ENCODE measurements around the gene KRTAP5-7. TPM values are rescaled to one million over a fixed set of nuclear protein-coding genes. Genes with fewer than 3 reads are reported as not detected.

The KRTAP5-7 gene
- total and polyA plus RNA-seq, 2 experiments from 2014 or later = not detected

- H3K36me3 Mint-ChIP-seq (ENCODE audit: low read depth) = no peaks in the 10 kb centered on the region
- no peaks in the 10 kb centered on the region for H3K4me1 ChIP-seq (ENCODE audit: insufficient read depth)
- no peaks in the 10 kb centered on the region for H3F3A ChIP-seq (replicated peaks; ENCODE audit: low read depth)
- TF ChIP-seq CREB1 (CRISPR knock-in tag; IDR thresholded peaks at IDR 0.05; ENCODE audit: low read depth) (no peak), STAT1 (IDR thresholded peaks at IDR 0.05; ENCODE audit: unreplicated experiment) (no peak), CTCF (conservative IDR thresholded peaks at IDR 0.05; ENCODE audit: low read depth in 2 of 2) (no peak), POLR2AphosphoS5 (IDR thresholded peaks at IDR 0.05; ENCODE audit: low read depth) (no peak), EZH2phosphoT487 (IDR thresholded peaks at IDR 0.05; ENCODE audit: unreplicated experiment) (no peak), ZNF331 (CRISPR knock-in tag; IDR thresholded peaks at IDR 0.05; ENCODE audit: low read depth) (no peak), ZNF114 (CRISPR knock-in tag; IDR thresholded peaks at IDR 0.05) (no peak), JUNB (IDR thresholded peaks at IDR 0.05; ENCODE audit: unreplicated experiment) (no peak), NANOG (IDR thresholded peaks at IDR 0.05; ENCODE audit: borderline replicate concordance) (no peak), EZH2 (IDR thresholded peaks at IDR 0.05; ENCODE audit: low read depth, unreplicated experiment) (no peak), ZNF462 (CRISPR knock-in tag; IDR thresholded peaks at IDR 0.05) (no peak)
- TF ChIP-seq, protein P1, sequence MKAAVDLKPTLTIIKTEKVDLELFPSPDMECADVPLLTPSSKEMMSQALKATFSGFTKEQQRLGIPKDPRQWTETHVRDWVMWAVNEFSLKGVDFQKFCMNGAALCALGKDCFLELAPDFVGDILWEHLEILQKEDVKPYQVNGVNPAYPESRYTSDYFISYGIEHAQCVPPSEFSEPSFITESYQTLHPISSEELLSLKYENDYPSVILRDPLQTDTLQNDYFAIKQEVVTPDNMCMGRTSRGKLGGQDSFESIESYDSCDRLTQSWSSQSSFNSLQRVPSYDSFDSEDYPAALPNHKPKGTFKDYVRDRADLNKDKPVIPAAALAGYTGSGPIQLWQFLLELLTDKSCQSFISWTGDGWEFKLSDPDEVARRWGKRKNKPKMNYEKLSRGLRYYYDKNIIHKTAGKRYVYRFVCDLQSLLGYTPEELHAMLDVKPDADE (IDR thresholded peaks at IDR 0.05) = no peak
- TF ChIP-seq, protein P2, sequence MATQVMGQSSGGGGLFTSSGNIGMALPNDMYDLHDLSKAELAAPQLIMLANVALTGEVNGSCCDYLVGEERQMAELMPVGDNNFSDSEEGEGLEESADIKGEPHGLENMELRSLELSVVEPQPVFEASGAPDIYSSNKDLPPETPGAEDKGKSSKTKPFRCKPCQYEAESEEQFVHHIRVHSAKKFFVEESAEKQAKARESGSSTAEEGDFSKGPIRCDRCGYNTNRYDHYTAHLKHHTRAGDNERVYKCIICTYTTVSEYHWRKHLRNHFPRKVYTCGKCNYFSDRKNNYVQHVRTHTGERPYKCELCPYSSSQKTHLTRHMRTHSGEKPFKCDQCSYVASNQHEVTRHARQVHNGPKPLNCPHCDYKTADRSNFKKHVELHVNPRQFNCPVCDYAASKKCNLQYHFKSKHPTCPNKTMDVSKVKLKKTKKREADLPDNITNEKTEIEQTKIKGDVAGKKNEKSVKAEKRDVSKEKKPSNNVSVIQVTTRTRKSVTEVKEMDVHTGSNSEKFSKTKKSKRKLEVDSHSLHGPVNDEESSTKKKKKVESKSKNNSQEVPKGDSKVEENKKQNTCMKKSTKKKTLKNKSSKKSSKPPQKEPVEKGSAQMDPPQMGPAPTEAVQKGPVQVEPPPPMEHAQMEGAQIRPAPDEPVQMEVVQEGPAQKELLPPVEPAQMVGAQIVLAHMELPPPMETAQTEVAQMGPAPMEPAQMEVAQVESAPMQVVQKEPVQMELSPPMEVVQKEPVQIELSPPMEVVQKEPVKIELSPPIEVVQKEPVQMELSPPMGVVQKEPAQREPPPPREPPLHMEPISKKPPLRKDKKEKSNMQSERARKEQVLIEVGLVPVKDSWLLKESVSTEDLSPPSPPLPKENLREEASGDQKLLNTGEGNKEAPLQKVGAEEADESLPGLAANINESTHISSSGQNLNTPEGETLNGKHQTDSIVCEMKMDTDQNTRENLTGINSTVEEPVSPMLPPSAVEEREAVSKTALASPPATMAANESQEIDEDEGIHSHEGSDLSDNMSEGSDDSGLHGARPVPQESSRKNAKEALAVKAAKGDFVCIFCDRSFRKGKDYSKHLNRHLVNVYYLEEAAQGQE (IDR thresholded peaks at IDR 0.05; ENCODE audit: unreplicated experiment) = no peak
- H3K9me2 ChIP-seq (ENCODE audit: insufficient read depth) = no peaks in the 10 kb centered on the region
- H3K4me2 ChIP-seq = no peak overlapping the region
- H3K27ac Mint-ChIP-seq = no peak overlapping the region
- DNase-seq (ENCODE audit: low spot score) (no peak), ATAC-seq (no peak)
- H3K4me3 ChIP-seq = no peak overlapping the region
- H3K27ac ChIP-seq (ENCODE audit: low read depth) = no peak overlapping the region
- no peaks in the 10 kb centered on the region for H3K27me3 ChIP-seq (ENCODE audit: insufficient read depth)
- H3K36me3 ChIP-seq (ENCODE audit: insufficient read depth) = no peaks in the 10 kb centered on the region
- no peaks in the 10 kb centered on the region for H3K79me2 ChIP-seq (replicated peaks; ENCODE audit: insufficient read depth)
- H3K4me3 Mint-ChIP-seq = no peak overlapping the region
- no peaks in the 10 kb centered on the region for H4K20me1 ChIP-seq (replicated peaks; ENCODE audit: insufficient read depth)
- no peak overlapping the region for H2AFZ ChIP-seq
- H3K27me3 Mint-ChIP-seq (ENCODE audit: insufficient read depth, low read depth, poor library complexity) = peaks cover 2% of the 10 kb centered on the region
- H3K9me3 Mint-ChIP-seq = no peaks in the 10 kb centered on the region
- H3K4me1 Mint-ChIP-seq = peaks cover 2% of the 10 kb centered on the region; the same call in 1 of the 3 replicates
These were observed 3.5 kb downstream of the KRTAP5-7 start for GRCh38 chr11:71530602-71531001.
